Keratinocyte (primary cell): ENCODE results near the gene POU6F2. TPM values are rescaled to one million over a fixed set of nuclear protein-coding genes. Genes with fewer than 3 reads are reported as not detected.

Source experiments
- DNase-seq: peaks from one replicate; pipeline ENCODE4 v3.0.0-alpha.2; 2011; ENCODE audit warnings: low read depth, missing footprints, low spot score
- FAIRE-seq: peaks from 2 replicates; lab custom pipeline; 2011; peaks lifted over from hg19 to GRCh38; lab: Jason Lieb, UNC
- H2AFZ ChIP-seq: 2 replicates; pipeline ENCODE4 v1.6.0; 2012; ENCODE audit warnings: low read length, control low read depth, inconsistent platforms; ENCODE audit not compliant: control insufficient read depth
- H3K27ac ChIP-seq: 2 replicates; pipeline ENCODE4 v1.5.1; 2011; ENCODE audit warnings: low read length; ENCODE audit not compliant: control insufficient read depth, insufficient read depth
- H3K27me3 ChIP-seq: 3 replicates; pipeline ENCODE4 v1.6.0; 2011; ENCODE audit warnings: low read length; ENCODE audit not compliant: control insufficient read depth, insufficient read depth; ENCODE audit errors: extremely low read depth
- H3K36me3 ChIP-seq, 2 experiments: 2 replicates in 1 of 2; 3 replicates in 1 of 2; pipeline ENCODE4 v1.5.1; 2011; ENCODE audit warnings: low read length in 2 of 2, mild to moderate bottlenecking in 1 of 2; ENCODE audit not compliant: control insufficient read depth in 2 of 2, insufficient read depth in 2 of 2; ENCODE audit errors: extremely low read depth in 1 of 2
- H3K4me1 ChIP-seq: 3 replicates; pipeline ENCODE4 v1.5.1; 2011; ENCODE audit warnings: low read length; ENCODE audit not compliant: control insufficient read depth, insufficient read depth; ENCODE audit errors: extremely low read depth
- H3K4me2 ChIP-seq: 3 replicates; pipeline ENCODE4 v1.6.0; 2011; ENCODE audit warnings: low read depth, low read length; ENCODE audit not compliant: control insufficient read depth, insufficient read depth; ENCODE audit errors: extremely low read depth
- H3K4me3 ChIP-seq, 3 experiments: fragments of 200-600 bp in 1 of 3; sonication (generic) in 1 of 3; 2 replicates in 2 of 3; 3 replicates in 1 of 3; pipeline ENCODE4 v1.5.1; 2011 to 2016; ENCODE audit warnings: low read length in 3 of 3, mild to moderate bottlenecking in 3 of 3, control low read depth in 2 of 3, inconsistent platforms in 1 of 3, low read depth in 1 of 3, mixed read lengths in 1 of 3, mixed run types in 1 of 3, moderate library complexity in 1 of 3; ENCODE audit not compliant: control insufficient read depth in 2 of 3, insufficient read depth in 2 of 3; ENCODE audit errors: extremely low read depth in 1 of 3
- H3K79me2 ChIP-seq: 2 replicates; pipeline ENCODE4 v1.6.0; 2012; ENCODE audit warnings: low read length; ENCODE audit not compliant: control insufficient read depth, insufficient read depth
- H3K9ac ChIP-seq: 3 replicates; pipeline ENCODE4 v1.6.0; 2011; ENCODE audit warnings: low read length; ENCODE audit not compliant: control insufficient read depth, insufficient read depth; ENCODE audit errors: extremely low read depth
- H3K9me1 ChIP-seq: 3 replicates; pipeline ENCODE4 v1.6.0; 2011; ENCODE audit warnings: low read length; ENCODE audit not compliant: control insufficient read depth, insufficient read depth; ENCODE audit errors: extremely low read depth
- H3K9me3 ChIP-seq: 2 replicates; pipeline ENCODE4 v1.5.1; 2012; ENCODE audit warnings: low read depth, low read length; ENCODE audit not compliant: control insufficient read depth
- H4K20me1 ChIP-seq: 3 replicates; pipeline ENCODE4 v1.6.0; 2011; ENCODE audit warnings: low read length; ENCODE audit not compliant: control insufficient read depth, insufficient read depth; ENCODE audit errors: extremely low read depth
- CTCF ChIP-seq, 3 experiments: IDR thresholded peaks in 1 of 3; conservative IDR thresholded peaks in 1 of 3; optimal IDR thresholded peaks in 1 of 3; 2 replicates in 2 of 3; 3 replicates in 1 of 3; pipeline versions ENCODE3 to v1.5.1; 2011; ENCODE audit warnings: low read length in 3 of 3, mild to moderate bottlenecking in 3 of 3, moderate library complexity in 2 of 3, control low read depth in 1 of 3, inconsistent platforms in 1 of 3; ENCODE audit not compliant: insufficient read depth in 2 of 3; ENCODE audit errors: extremely low read depth in 1 of 3
- EZH2 ChIP-seq: IDR thresholded peaks from one replicate; pipeline ENCODE4 v1.6.1; 2012; ENCODE audit warnings: inconsistent platforms, mild to moderate bottlenecking, low read length, moderate library complexity
- dilution Hi-C: fragments of 300-500 bp; cut with MboI; formaldehyde crosslinking; loops from one replicate; pipeline ENCODE4 v1.7.0; 2020; ENCODE audit warnings: low sequenced_read_pairs; ENCODE audit not compliant: extremely low pct_ligation_motif_present
- polyA plus RNA-seq, 5 experiments: library from polyadenylated mRNA; depleted of rRNA in 3 of 5; stranded (reverse) in 3 of 5; stranded (forward) in 1 of 5; unstranded in 1 of 5; fragments of >200 nt; gene quantifications; 1 replicate in 1 of 5; 2 replicates in 3 of 5; 3 replicates in 1 of 5; pipeline versions ENCODE4 v1.2.1 to v1.2.3, GENCODE V29; 2011 to 2012; ENCODE audit warnings: missing spikeins in 2 of 5, low read depth in 1 of 5, low replicate concordance in 1 of 5

Gene POU6F2
- polyA plus RNA-seq, 1 donor (not counting 4 experiments of a cell fraction or from before 2014, with no cell fraction given): not detected

- DNase-seq (no peak), FAIRE-seq (no peak)
- no peaks in the 10 kb centered on the region for H3K36me3 ChIP-seq
- H3K4me1 ChIP-seq: no peaks in the 10 kb centered on the region
- no peak overlapping the region for H3K4me3 ChIP-seq
- no peaks in the 10 kb centered on the region for H3K27me3 ChIP-seq
- dilution Hi-C loops: no loop called here
- no peak overlapping the region for H2AFZ ChIP-seq
- H3K27ac ChIP-seq: no peak overlapping the region
- TF ChIP-seq EZH2: no peak
- no peak for TF ChIP-seq CTCF (optimal IDR thresholded peaks at IDR 0.05 in 1 of 3, IDR thresholded peaks at IDR 0.05 in 1 of 3, conservative IDR thresholded peaks at IDR 0.05 in 1 of 3; ENCODE audit: extremely low read depth in 1 of 3, insufficient read depth in 2 of 3, low read length in 3 of 3)
- H3K79me2 ChIP-seq: no peaks in the 10 kb centered on the region
- H3K9me1 ChIP-seq: no peaks in the 10 kb centered on the region
- no peak overlapping the region for H3K9ac ChIP-seq
- no peak overlapping the region for H3K4me2 ChIP-seq
- H4K20me1 ChIP-seq: no peaks in the 10 kb centered on the region
- H3K9me3 ChIP-seq: no peaks in the 10 kb centered on the region
Measured at GRCh38 chr7:39199951-39200350, 222.2 kb downstream of the POU6F2 start.

GRCh38 chr7:39202041-39202440 is 224.3 kb downstream of the POU6F2 start:
- Histone ChIP-seq H3K9ac (no peak overlapping the region), H3K79me2 (no peaks in the 10 kb centered on the region), H3K9me1 (no peaks in the 10 kb centered on the region), H3K27ac (no peak overlapping the region), H3K36me3 (no peaks in the 10 kb centered on the region), H3K27me3 (no peaks in the 10 kb centered on the region), H2AFZ (no peak overlapping the region), H3K4me1 (no peaks in the 10 kb centered on the region), H3K4me2 (no peak overlapping the region), H4K20me1 (no peaks in the 10 kb centered on the region), H3K4me3 (no peak overlapping the region), H3K9me3 (no peaks in the 10 kb centered on the region)
- TF ChIP-seq CTCF (optimal IDR thresholded peaks at IDR 0.05 in 1 of 3, IDR thresholded peaks at IDR 0.05 in 1 of 3, conservative IDR thresholded peaks at IDR 0.05 in 1 of 3; ENCODE audit: extremely low read depth in 1 of 3, insufficient read depth in 2 of 3, low read length in 3 of 3): no peak
- no peak for TF ChIP-seq EZH2
- DNase-seq (no peak), FAIRE-seq (no peak)
- dilution Hi-C loops: no loop called here
